Transverse colon (tissue), 4 donors: ENCODE measurements around the gene CELA3B. TPM values are rescaled to one million over a fixed set of nuclear protein-coding genes. Genes with fewer than 3 reads are reported as not detected.
"Not testable (repeated sequence)": the region's sequence is repeated elsewhere in the genome, so short reads cannot be mapped to it uniquely, and the experiment has no call there.

ENCODE experiments used
- DNase-seq: peaks from one replicate; pipeline ENCODE4 v3.0.0-alpha.2; 2019
- H3K27ac ChIP-seq, 4 donors: fragments of 200-600 bp; sonication (generic); 2 replicates each; pipeline ENCODE4 v1.5.1; 2016 to 2018; ENCODE audit warnings: inconsistent platforms in 4 of 4
- H3K27me3 ChIP-seq: fragments of 200-600 bp; sonication (generic); 2 replicates; pipeline ENCODE4 v1.5.1; 2017; ENCODE audit warnings: inconsistent platforms
- H3K36me3 ChIP-seq, 4 donors: fragments of 200-600 bp; sonication (generic); 2 replicates each; pipeline ENCODE4 v1.5.1; 2017 to 2019; ENCODE audit warnings: inconsistent platforms in 4 of 4
- H3K4me1 ChIP-seq, 4 donors: fragments of 200-600 bp; sonication (generic); 2 replicates each; pipeline ENCODE4 v1.5.1; 2017 to 2020; ENCODE audit warnings: inconsistent platforms in 4 of 4
- H3K4me3 ChIP-seq, 4 donors: fragments of 200-600 bp; sonication (generic); 1 replicate in 1 of 4; 2 replicates in 3 of 4; pipeline versions ENCODE4 v1.5.1 to v1.6.1; 2017 to 2019; ENCODE audit warnings: inconsistent platforms in 4 of 4
- H3K9me3 ChIP-seq, 2 donors: fragments of 200-600 bp; sonication (generic); 2 replicates each; pipeline ENCODE4 v1.5.1; 2017 to 2019; ENCODE audit warnings: inconsistent platforms in 2 of 2
- WGBS, 2 donors: methylation state at CpG; one replicate each; pipeline ENCODE4 v1.1.5; 2018; ENCODE audit warnings: low coverage in 1 of 2; 5-methylcytosine and 5-hydroxymethylcytosine counted together
- in situ Hi-C, 4 donors: fragments of 200-750 bp; cut with MboI; loops; one replicate each; pipeline versions ENCODE4 v1.15.0 to v1.15.1; 2017; ENCODE audit warnings: low sequenced_read_pairs in 3 of 4, low pct_ligation_motif_present in 1 of 4, low pct_unique_long_range_greater_than_20kb in 1 of 4
- intact Hi-C: fragments of 100-400 bp; cut with DNase I; formaldehyde crosslinking; loops from one replicate; pipeline ENCODE4 v1.15.1; 2023; ENCODE audit warnings: low total_unique reads
- total RNA-seq, 4 donors: library from RNA; depleted of rRNA; stranded (reverse); fragments of >200 nt; gene quantifications; one replicate each; pipeline ENCODE4 v1.1.0, GENCODE V29; 2016

CELA3B gene
- total RNA-seq, 4 donors from 2014 or later = not detected

- H3K4me1 ChIP-seq, DNase-seq, in situ Hi-C loops, intact Hi-C loops, H3K27me3 ChIP-seq, H3K27ac ChIP-seq, H3K36me3 ChIP-seq, H3K4me3 ChIP-seq, H3K9me3 ChIP-seq: not testable (repeated sequence)
- WGBS, 2 donors = 85 to 91% methylated on average over 4 to 11 of the region's 11 CpGs
Measured at GRCh38 chr1:21978209-21978608, 1.4 kb downstream of the CELA3B start.

- H3K27ac ChIP-seq, H3K4me1 ChIP-seq, intact Hi-C loops, H3K27me3 ChIP-seq, H3K4me3 ChIP-seq, in situ Hi-C loops, H3K36me3 ChIP-seq, H3K9me3 ChIP-seq: not testable (repeated sequence)
- 76% methylated on average over 17 of the region's 21 CpGs; no CpG with 5 or more reads in 1 of the 2 donors for WGBS, 2 donors
- peak; percentile 43 for DNase-seq
Measured at GRCh38 chr1:21980515-21981220, 3.8 kb downstream of the CELA3B start.

GRCh38 chr1:21981253-21981652 is 4.4 kb downstream of the CELA3B start:
- H3K9me3 ChIP-seq, H3K4me1 ChIP-seq, intact Hi-C loops, H3K36me3 ChIP-seq, H3K4me3 ChIP-seq, in situ Hi-C loops, DNase-seq, H3K27me3 ChIP-seq, H3K27ac ChIP-seq: not testable (repeated sequence)
- 69% methylated on average over 2 of the region's 4 CpGs; no CpG with 5 or more reads in 1 of the 2 donors for WGBS, 2 donors

- WGBS, 2 donors = 20 to 74% methylated on average over 1 to 6 of the region's 6 CpGs
- H3K4me3 ChIP-seq, H3K27me3 ChIP-seq, in situ Hi-C loops, H3K36me3 ChIP-seq, intact Hi-C loops, DNase-seq, H3K9me3 ChIP-seq, H3K4me1 ChIP-seq, H3K27ac ChIP-seq: not testable (repeated sequence)
Measured at GRCh38 chr1:21982122-21982521, 5.3 kb downstream of the CELA3B start.

DNA sequence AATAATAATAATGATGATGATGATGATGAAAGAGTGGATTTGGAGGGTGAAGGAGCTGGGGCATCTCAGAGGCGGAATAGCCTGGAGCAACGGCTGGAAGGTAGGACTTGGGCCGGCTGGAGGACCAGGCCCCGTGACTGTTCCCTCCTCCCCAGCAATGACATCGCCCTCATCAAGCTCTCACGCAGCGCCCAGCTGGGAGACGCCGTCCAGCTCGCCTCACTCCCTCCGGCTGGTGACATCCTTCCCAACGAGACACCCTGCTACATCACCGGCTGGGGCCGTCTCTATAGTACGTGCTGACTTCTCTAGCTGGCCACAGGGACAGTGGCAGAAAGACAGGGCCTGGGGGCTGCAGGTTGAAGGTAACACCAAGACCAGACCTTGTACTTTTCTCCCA is 6.7 kb downstream of the CELA3B start:
- in situ Hi-C loops = not testable (repeated sequence)

DNA sequence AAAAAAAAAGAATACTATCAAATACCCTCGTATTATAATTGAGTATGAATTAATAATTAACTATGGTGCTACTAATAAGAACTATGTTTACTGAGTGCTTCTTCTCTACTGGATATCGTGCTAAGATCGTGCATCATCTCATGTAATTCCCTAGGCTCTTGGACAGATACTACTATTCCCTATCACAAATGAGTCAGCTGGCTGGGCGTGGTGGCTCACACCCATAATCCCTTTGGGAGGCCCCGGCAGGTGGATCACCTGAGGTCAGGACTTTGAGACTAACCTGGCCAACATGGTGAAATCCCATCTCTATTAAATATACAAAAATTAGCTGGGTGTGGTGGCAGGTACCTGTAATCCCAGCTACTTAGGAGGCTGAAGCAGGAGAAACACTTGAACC is 9.1 kb downstream of the CELA3B start:
- H3K27me3 ChIP-seq, H3K4me1 ChIP-seq, in situ Hi-C loops, H3K9me3 ChIP-seq, H3K4me3 ChIP-seq, DNase-seq, H3K36me3 ChIP-seq, H3K27ac ChIP-seq: not testable (repeated sequence)
- intact Hi-C loops = loop anchor here (2.0 kb wide), 1 partner anchor 19 kb away; no protein-coding TSS in a partner anchor
- WGBS, 2 donors = 0% methylated on average over 1 of the region's 5 CpGs; no CpG with 5 or more reads in 1 of the 2 donors

More for the DNA sequence above, 6.7 kb downstream of the CELA3B start:
- H3K4me3 ChIP-seq, H3K9me3 ChIP-seq, H3K27me3 ChIP-seq, H3K27ac ChIP-seq, intact Hi-C loops, H3K4me1 ChIP-seq, H3K36me3 ChIP-seq, DNase-seq: not testable (repeated sequence)
- WGBS, 2 donors = 69% methylated on average over 4 of the region's 15 CpGs; no CpG with 5 or more reads in 1 of the 2 donors

- in situ Hi-C loops = not testable (repeated sequence)
- WGBS, 2 donors = 82 to 100% methylated on average over 2 to 11 of the region's 12 CpGs
Measured at GRCh38 chr1:21986386-21986785, 9.6 kb downstream of the CELA3B start.

DNA sequence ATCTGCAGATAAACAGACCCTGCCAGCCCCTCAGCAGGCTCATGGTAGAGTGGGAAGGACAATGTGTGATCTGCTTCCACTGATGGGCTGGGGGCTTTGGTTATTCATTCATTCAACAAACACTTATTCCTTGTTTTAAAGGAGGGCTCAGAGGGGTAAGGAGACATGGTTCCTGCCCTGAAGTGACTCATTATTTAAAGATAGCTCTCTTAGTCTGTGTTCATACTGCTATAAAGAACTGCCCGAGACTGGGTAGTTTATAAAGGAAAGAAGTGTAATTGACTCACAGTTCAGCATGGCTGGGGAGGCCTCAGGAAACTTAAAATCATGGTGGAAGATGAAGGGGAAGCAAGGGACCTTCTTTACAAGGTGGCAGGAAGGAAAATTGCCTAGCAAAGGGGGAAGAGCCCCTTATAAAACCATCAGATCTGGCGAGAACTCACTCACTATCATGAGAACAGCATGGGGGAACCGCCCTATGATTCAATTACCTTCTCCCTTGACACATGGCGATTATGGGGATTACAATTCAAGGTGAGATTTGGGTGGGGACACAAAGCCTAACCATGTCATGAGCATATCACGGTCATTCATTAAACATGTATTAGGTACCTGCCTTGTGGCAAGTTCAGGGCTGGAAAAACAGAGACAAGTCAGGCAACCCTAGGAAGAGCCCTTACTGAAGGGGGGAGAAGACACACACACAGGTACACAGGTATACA is 13.0 kb downstream of the CELA3B start:
- H3K27me3 ChIP-seq, H3K4me3 ChIP-seq, in situ Hi-C loops, H3K4me1 ChIP-seq, intact Hi-C loops, H3K9me3 ChIP-seq, H3K36me3 ChIP-seq, H3K27ac ChIP-seq, DNase-seq: not testable (repeated sequence)
- 66% methylated on average over 3 of the region's 5 CpGs; no CpG with 5 or more reads in 1 of the 2 donors for WGBS, 2 donors

More at GRCh38 chr1:21986386-21986785, 9.6 kb downstream of the CELA3B start:
- not testable (repeated sequence) for H3K4me3 ChIP-seq, H3K27me3 ChIP-seq, DNase-seq, H3K27ac ChIP-seq, H3K9me3 ChIP-seq, H3K36me3 ChIP-seq, H3K4me1 ChIP-seq
- intact Hi-C loops = loop anchor here (2.0 kb wide), 1 partner anchor 18 kb away; no protein-coding TSS in a partner anchor

- in situ Hi-C loops, intact Hi-C loops, H3K9me3 ChIP-seq, H3K4me3 ChIP-seq, H3K27ac ChIP-seq, H3K27me3 ChIP-seq, H3K36me3 ChIP-seq, DNase-seq, H3K4me1 ChIP-seq: not testable (repeated sequence)
- WGBS, 2 donors = 72% methylated on average over 3 of the region's 3 CpGs; no CpG with 5 or more reads in 1 of the 2 donors
Measured at GRCh38 chr1:21992186-21992585, 15.4 kb downstream of the CELA3B start.

DNA sequence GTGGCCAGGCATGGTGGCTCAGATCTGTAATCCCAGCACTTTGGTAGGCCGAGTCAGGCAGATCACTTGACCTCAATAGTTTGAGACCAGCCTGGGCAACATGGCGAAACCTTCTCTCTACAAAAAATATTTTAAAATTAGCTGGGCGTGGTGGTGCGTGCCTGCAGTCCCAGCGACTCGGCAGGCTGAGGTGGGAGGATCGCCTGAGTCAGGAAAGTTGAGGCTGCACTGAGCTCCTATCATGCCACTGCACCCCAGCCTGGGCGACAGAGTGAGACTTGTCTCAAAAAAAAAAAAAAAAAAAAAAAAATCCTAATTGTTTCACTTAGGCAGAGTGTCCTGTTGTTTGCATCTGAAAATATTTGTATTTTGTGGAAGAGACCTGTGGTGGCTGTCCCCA is 17.9 kb downstream of the CELA3B start:
- H3K9me3 ChIP-seq, H3K27me3 ChIP-seq, H3K36me3 ChIP-seq, intact Hi-C loops, H3K4me3 ChIP-seq, in situ Hi-C loops, H3K27ac ChIP-seq, DNase-seq: not testable (repeated sequence)
- WGBS, 2 donors = 89 to 96% methylated on average over 6 to 8 of the region's 8 CpGs
- H3K4me1 ChIP-seq = peaks cover 0 to 14% (median 5%) of the 10 kb centered on the region in 4 donors
